GM20000 (cell line): ENCODE measurements around the gene PTPRN2.

Experiments
- DNase-seq: peaks from one replicate; pipeline ENCODE4 v3.0.0; 2012; ENCODE audit warnings: low spot score
- CTCF ChIP-seq: IDR thresholded peaks from 2 replicates; pipeline ENCODE4 v1.5.1; 2012; ENCODE audit warnings: mild to moderate bottlenecking, control low read depth; ENCODE audit errors: extremely low read depth, missing control alignments

PTPRN2 gene

GRCh38 chr7:157801113-157801512 is 786.5 kb downstream of the PTPRN2 start:
- TF ChIP-seq CTCF = no peak

GRCh38 chr7:157800281-157800680 is 787.3 kb downstream of the PTPRN2 start:
- DNase-seq = no peak
- no peak for TF ChIP-seq CTCF

More at GRCh38 chr7:157801113-157801512, 786.5 kb downstream of the PTPRN2 start:
- no peak for DNase-seq

GRCh38 chr7:157799076-157799685 is 788.4 kb downstream of the PTPRN2 start:
- DNase-seq = no peak
- no peak for TF ChIP-seq CTCF

GRCh38 chr7:157797361-157797760 is 790.3 kb downstream of the PTPRN2 start:
- DNase-seq = no peak
- no peak for TF ChIP-seq CTCF

- TF ChIP-seq CTCF = no peak
- DNase-seq = no peak
Measured at GRCh38 chr7:157796846-157797245, 790.8 kb downstream of the PTPRN2 start.

GRCh38 chr7:157795643-157796042 is 792.0 kb downstream of the PTPRN2 start:
- no peak for DNase-seq
- no peak for TF ChIP-seq CTCF

- no peak for DNase-seq
- TF ChIP-seq CTCF = no peak
Measured at GRCh38 chr7:157795199-157795598, 792.4 kb downstream of the PTPRN2 start.
